Measurements from ENCODE around the gene ATP7B. TPM values are rescaled to one million over a fixed set of nuclear protein-coding genes. Genes with fewer than 3 reads are reported as not detected.

ATP7B gene
- total and polyA plus RNA-seq, 2 donors (not counting 3 experiments of a cell fraction or from before 2014, with no cell fraction given): 4.2 to 8.0 TPM

DNA sequence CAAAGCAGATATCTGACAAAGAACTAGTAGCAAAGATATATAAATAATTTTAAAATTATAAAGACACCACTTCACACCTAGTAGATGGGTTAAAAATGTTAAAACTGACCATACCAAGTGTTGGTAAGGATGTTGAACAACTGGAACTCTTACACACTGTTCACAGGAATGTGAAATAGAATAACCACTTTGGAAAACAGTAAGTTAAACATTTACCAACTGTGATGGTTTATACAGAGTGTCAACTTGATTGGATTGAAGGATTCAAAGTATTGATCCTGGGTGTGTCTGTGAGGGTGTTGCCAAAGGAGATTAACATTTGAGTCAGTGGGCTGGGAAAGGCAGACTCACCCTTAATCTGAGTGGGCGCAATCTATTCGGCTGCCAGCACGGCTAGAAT lies 32.4 kb upstream of the ATP7B start:
- H3K79me2 ChIP-seq (ENCODE audit: control insufficient read depth, insufficient read depth, low read length): no peaks in the 10 kb centered on the region
- FAIRE-seq (no peak), DNase-seq (ENCODE audit: low read depth, low spot score) (no peak)
- H3K27ac ChIP-seq (ENCODE audit: insufficient read depth, low read depth, low read length): no peak overlapping the region
- no peak overlapping the region for H3K4me2 ChIP-seq (ENCODE audit: insufficient read depth, low read length)
- BruUV-seq (replicated peaks): no TSS peak
- no peak overlapping the region for H3K4me3 ChIP-seq (replicated peaks in 1 of 3; ENCODE audit: insufficient read depth in 1 of 3, low read depth in 1 of 3, low read length in 3 of 3)
- POLR2A ChIA-PET: no interaction called here
- CTCF ChIA-PET: no interaction called here
- no peaks in the 10 kb centered on the region for H3K9me1 ChIP-seq (replicated peaks; ENCODE audit: control insufficient read depth, extremely low read depth, insufficient read depth, low read length)
- no peaks in the 10 kb centered on the region for H4K20me1 ChIP-seq (replicated peaks; ENCODE audit: control insufficient read depth, extremely low read depth, insufficient read depth, low read length)
- H2AFZ ChIP-seq (ENCODE audit: low read depth, low read length): no peak overlapping the region
- intact Hi-C loops (cut with micrococcal nuclease) (no loop called here), dilution Hi-C loops (cut with MboI; ENCODE audit: extremely low pct_ligation_motif_present, low sequenced_read_pairs) (no loop called here)
- TF ChIP-seq FOS (IDR thresholded peaks at IDR 0.05; ENCODE audit: borderline replicate concordance, insufficient read depth, low read length): no peak
- TF ChIP-seq, protein P1, sequence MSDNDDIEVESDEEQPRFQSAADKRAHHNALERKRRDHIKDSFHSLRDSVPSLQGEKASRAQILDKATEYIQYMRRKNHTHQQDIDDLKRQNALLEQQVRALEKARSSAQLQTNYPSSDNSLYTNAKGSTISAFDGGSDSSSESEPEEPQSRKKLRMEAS (IDR thresholded peaks at IDR 0.05; ENCODE audit: insufficient read depth, insufficient read length): no peak
- no peak for TF ChIP-seq GATA2 (IDR thresholded peaks at IDR 0.05; ENCODE audit: insufficient read depth, insufficient read length, low read depth, low read length)
- TF ChIP-seq, protein P2, sequence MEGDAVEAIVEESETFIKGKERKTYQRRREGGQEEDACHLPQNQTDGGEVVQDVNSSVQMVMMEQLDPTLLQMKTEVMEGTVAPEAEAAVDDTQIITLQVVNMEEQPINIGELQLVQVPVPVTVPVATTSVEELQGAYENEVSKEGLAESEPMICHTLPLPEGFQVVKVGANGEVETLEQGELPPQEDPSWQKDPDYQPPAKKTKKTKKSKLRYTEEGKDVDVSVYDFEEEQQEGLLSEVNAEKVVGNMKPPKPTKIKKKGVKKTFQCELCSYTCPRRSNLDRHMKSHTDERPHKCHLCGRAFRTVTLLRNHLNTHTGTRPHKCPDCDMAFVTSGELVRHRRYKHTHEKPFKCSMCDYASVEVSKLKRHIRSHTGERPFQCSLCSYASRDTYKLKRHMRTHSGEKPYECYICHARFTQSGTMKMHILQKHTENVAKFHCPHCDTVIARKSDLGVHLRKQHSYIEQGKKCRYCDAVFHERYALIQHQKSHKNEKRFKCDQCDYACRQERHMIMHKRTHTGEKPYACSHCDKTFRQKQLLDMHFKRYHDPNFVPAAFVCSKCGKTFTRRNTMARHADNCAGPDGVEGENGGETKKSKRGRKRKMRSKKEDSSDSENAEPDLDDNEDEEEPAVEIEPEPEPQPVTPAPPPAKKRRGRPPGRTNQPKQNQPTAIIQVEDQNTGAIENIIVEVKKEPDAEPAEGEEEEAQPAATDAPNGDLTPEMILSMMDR (IDR thresholded peaks at IDR 0.05; ENCODE audit: extremely low read depth in 1 of 2, insufficient read depth in 1 of 2, low read depth in 1 of 2, low read length in 2 of 2): no peak
- no peak for TF ChIP-seq EZH2 (IDR thresholded peaks at IDR 0.05; ENCODE audit: borderline replicate concordance, low read depth, low read length, severe bottlenecking)
- TF ChIP-seq POLR2A (IDR thresholded peaks at IDR 0.05; ENCODE audit: low read depth, low read length): no peak
- TF ChIP-seq JUN (IDR thresholded peaks at IDR 0.05; ENCODE audit: borderline replicate concordance, insufficient read depth, insufficient read length, low read depth): no peak
- no peaks in the 10 kb centered on the region for H3K36me3 ChIP-seq (ENCODE audit: control insufficient read depth in 2 of 2, extremely low read depth in 1 of 2, insufficient read depth in 2 of 2, low read length in 2 of 2)
- H3K4me1 ChIP-seq (ENCODE audit: control insufficient read depth, extremely low read depth, insufficient read depth, low read length): no peaks in the 10 kb centered on the region
- H3K9me3 ChIP-seq (replicated peaks; ENCODE audit: control insufficient read depth, insufficient read depth, low read length): no peaks in the 10 kb centered on the region
- H3K9ac ChIP-seq (replicated peaks; ENCODE audit: extremely low read depth, insufficient read depth, low read length): no peak overlapping the region
- H3K27me3 ChIP-seq (ENCODE audit: control insufficient read depth in 2 of 2, insufficient read depth in 2 of 2, low read length in 2 of 2): no peaks in the 10 kb centered on the region
